Esophagus muscularis mucosa (tissue), 4 donors: Measurements from ENCODE around the gene OR5A1. TPM values are rescaled to one million over a fixed set of nuclear protein-coding genes. Genes with fewer than 3 reads are reported as not detected.
"Not testable (repeated sequence)": the region's sequence is repeated elsewhere in the genome, so short reads cannot be mapped to it uniquely, and the experiment has no call there.

ENCODE experiments used
- DNase-seq: peaks from one replicate; pipeline ENCODE4 v3.0.0-alpha.2; 2017; ENCODE audit errors: extremely low spot score
- H3K27ac ChIP-seq, 4 donors: fragments of 200-600 bp; sonication (generic); replicated peaks in 1 of 4; 1 replicate in 3 of 4; 2 replicates in 1 of 4; pipeline ENCODE4 v1.5.1; 2016 to 2019; ENCODE audit warnings: mild to moderate bottlenecking in 1 of 4
- H3K27me3 ChIP-seq, 4 donors: fragments of 200-600 bp; sonication (generic); one replicate each; pipeline versions ENCODE4 v1.5.1 to v1.6.0; 2016 to 2019
- H3K36me3 ChIP-seq, 4 donors: fragments of 200-600 bp; sonication (generic); one replicate each; pipeline ENCODE4 v1.5.1; 2016 to 2019
- H3K4me1 ChIP-seq, 4 donors: fragments of 200-600 bp; sonication (generic); one replicate each; pipeline ENCODE4 v1.5.1; 2016 to 2019
- H3K4me3 ChIP-seq, 4 donors: fragments of 200-600 bp; sonication (generic); 1 replicate in 2 of 4; 2 replicates in 2 of 4; pipeline ENCODE4 v1.5.1; 2016 to 2019; ENCODE audit warnings: mild to moderate bottlenecking in 4 of 4, moderate library complexity in 1 of 4
- H3K9me3 ChIP-seq, 4 donors: fragments of 200-600 bp; sonication (generic); 1 replicate in 3 of 4; 2 replicates in 1 of 4; pipeline ENCODE4 v1.5.1; 2016 to 2019
- EP300 ChIP-seq: sonication (generic); formaldehyde crosslinking; IDR thresholded peaks from one replicate; pipeline ENCODE4 v1.6.1; 2017; ENCODE audit warnings: antibody characterized with exemption
- POLR2A ChIP-seq: fragments of 450-650 bp; IDR thresholded peaks from one replicate; pipeline ENCODE4 v1.6.1; 2017; ENCODE audit warnings: antibody characterized with exemption, moderate library complexity, mild to moderate bottlenecking, low read depth
- POLR2AphosphoS5 ChIP-seq, 2 donors: sonication (generic); formaldehyde crosslinking; IDR thresholded peaks; one replicate each; pipeline ENCODE4 v1.6.1; 2017; ENCODE audit warnings: antibody characterized with exemption in 2 of 2
- WGBS: methylation state at CpG from one replicate; pipeline ENCODE4 v1.1.5; 2018; 5-methylcytosine and 5-hydroxymethylcytosine counted together
- intact Hi-C: fragments of 100-400 bp; cut with DNase I; formaldehyde crosslinking; loops from one replicate; pipeline ENCODE4 v1.15.1; 2023
- total RNA-seq, 4 donors: library from RNA; depleted of rRNA; stranded (reverse); fragments of >200 nt; gene quantifications; one replicate each; pipeline versions ENCODE4 v1.1.0 to v1.2.1, GENCODE V29; 2016
- TF ChIP-seq, protein P1 (sequence below), 3 experiments: fragments of 200-600 bp in 2 of 3; fragments of 450-650 bp in 1 of 3; sonication (generic) in 2 of 3; IDR thresholded peaks; one replicate each; pipeline ENCODE4 v1.5.1; 2017 to 2019; ENCODE audit warnings: antibody characterized with exemption in 3 of 3, mild to moderate bottlenecking in 2 of 3, moderate library complexity in 1 of 3

Gene OR5A1
- total RNA-seq, 4 donors from 2014 or later, result not detected

DNA sequence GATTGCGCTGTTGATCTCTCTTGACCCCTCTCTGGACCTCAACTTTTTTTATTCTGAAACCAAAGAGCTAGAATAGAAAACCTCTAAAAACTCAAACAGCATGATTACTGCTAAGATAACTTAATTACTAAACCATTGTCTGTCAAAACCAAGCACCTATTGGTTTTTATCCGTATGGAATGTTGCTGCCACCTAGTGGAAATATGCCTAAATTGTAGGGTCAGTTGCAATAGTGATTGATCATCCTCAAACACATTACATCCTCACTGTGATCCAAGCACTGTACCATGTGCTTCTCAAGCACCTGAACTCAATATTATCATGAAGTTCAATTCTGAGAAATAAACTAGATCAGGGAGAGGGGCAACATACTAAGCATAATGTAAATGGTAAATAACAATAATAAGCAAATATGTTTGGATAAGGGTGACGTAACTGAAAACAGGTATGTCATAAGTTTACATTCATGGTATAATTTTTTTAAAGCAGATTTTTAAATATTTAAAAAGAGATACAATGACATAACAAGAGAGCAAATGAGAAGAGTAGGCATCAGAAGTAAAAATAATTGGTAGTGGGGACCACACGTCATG, 6.2 kb upstream of the OR5A1 start:
- H3K9me3 ChIP-seq, result no peaks in the 10 kb centered on the region
- H3K27me3 ChIP-seq, result no peaks in the 10 kb centered on the region
- TF ChIP-seq, protein P1, sequence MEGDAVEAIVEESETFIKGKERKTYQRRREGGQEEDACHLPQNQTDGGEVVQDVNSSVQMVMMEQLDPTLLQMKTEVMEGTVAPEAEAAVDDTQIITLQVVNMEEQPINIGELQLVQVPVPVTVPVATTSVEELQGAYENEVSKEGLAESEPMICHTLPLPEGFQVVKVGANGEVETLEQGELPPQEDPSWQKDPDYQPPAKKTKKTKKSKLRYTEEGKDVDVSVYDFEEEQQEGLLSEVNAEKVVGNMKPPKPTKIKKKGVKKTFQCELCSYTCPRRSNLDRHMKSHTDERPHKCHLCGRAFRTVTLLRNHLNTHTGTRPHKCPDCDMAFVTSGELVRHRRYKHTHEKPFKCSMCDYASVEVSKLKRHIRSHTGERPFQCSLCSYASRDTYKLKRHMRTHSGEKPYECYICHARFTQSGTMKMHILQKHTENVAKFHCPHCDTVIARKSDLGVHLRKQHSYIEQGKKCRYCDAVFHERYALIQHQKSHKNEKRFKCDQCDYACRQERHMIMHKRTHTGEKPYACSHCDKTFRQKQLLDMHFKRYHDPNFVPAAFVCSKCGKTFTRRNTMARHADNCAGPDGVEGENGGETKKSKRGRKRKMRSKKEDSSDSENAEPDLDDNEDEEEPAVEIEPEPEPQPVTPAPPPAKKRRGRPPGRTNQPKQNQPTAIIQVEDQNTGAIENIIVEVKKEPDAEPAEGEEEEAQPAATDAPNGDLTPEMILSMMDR (IDR thresholded peaks at IDR 0.05), result peak; percentile 28 to 56 (median 35)
- TF ChIP-seq EP300, result no peak
- TF ChIP-seq POLR2A, result no peak
- TF ChIP-seq POLR2AphosphoS5 (IDR thresholded peaks at IDR 0.05), result no peak
- intact Hi-C loops, result loop anchor here (10.0 kb wide), 2 partner anchors 225 to 255 kb away; partner anchors contain the start of gene DTX4
- DNase-seq, result no peak
- H3K4me1 ChIP-seq, result no peaks in the 10 kb centered on the region
- H3K36me3 ChIP-seq, result no peaks in the 10 kb centered on the region
- no peak overlapping the region for H3K27ac ChIP-seq
- WGBS, result 62% methylated on average over 4 of the region's 4 CpGs
- H3K4me3 ChIP-seq, result no peak overlapping the region

DNA sequence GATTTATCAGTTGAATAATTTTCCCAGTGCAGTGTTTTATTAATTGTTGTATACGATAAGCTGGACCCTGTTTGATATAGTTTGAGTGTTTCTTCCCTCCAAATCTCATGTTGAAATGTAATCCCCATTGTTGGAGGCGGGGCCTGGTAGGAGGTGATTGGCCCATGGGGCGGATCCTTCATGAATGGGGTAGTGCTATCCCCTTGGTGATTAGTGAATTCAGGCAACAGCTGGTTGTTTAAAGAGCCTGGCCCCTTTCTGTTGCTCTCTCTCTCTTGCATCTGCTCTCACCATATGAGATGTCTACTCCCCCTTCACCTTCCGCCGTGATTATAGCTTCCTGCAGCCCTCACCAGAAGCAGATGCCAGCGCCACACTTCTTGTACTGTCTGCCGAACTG, 1.5 kb downstream of the OR5A1 start:
- intact Hi-C loops, result loop anchor here (10.0 kb wide), 2 partner anchors 233 to 263 kb away; partner anchors contain the start of gene DTX4
- H3K4me1 ChIP-seq, result no peaks in the 10 kb centered on the region

DNA sequence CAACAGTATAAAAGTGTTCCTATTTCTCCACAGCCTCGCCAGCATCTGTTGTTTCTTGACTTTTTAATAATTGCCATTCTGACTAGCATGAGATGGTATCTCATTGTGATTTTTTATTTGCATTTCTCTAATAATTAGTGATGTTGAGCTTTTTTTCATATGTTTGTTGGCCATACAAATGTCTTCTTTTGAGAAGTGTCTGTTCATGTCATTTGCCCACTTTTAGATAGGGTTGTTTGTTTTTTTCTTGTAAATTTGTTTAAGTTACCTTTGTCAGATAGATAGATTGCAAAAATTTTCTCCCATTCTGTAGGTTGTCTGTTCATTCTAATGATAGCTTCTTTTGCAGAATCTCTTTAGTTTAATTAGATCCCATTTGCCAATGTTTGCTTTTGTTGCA, 9.4 kb downstream of the OR5A1 start:
- peaks cover 0 to 12% (median 0%) of the 10 kb centered on the region in 4 donors for H3K9me3 ChIP-seq
- H3K4me3 ChIP-seq, H3K4me1 ChIP-seq, H3K27ac ChIP-seq, intact Hi-C loops, H3K36me3 ChIP-seq, H3K27me3 ChIP-seq, DNase-seq: not testable (repeated sequence)
- WGBS, result 83% methylated on average over 1 of the region's 1 CpG

More for the DNA sequence above, 1.5 kb downstream of the OR5A1 start:
- no peaks in the 10 kb centered on the region for H3K36me3 ChIP-seq
- no peak for DNase-seq
- H3K27me3 ChIP-seq, result no peaks in the 10 kb centered on the region
- no peak overlapping the region for H3K27ac ChIP-seq
- TF ChIP-seq, protein P1 (IDR thresholded peaks at IDR 0.05), result no peak
- TF ChIP-seq POLR2A, result no peak
- TF ChIP-seq POLR2AphosphoS5 (IDR thresholded peaks at IDR 0.05), result no peak
- no peak for TF ChIP-seq EP300
- H3K4me3 ChIP-seq, result no peak overlapping the region
- WGBS, result 83% methylated on average over 7 of the region's 7 CpGs
- no peaks in the 10 kb centered on the region for H3K9me3 ChIP-seq

DNA sequence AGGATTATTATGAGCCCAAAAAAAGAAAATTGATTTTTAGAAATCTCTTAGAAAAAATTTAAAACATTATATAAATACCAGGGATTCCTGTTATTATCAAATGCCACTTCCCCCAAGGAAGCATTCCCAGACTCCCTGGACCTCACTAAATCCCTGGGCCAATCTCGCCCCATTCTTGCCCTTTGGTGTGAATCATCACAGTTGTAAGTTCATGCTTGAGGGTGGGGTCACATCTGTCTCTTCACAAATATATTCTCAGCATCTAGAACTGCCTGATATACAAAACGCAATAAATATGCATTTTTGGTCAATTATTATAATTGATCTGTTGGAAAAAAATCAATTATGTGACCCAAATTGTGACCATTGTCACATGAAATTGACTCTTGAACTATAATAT, 12.2 kb downstream of the OR5A1 start:
- Histone ChIP-seq H3K9me3 (peaks cover 0 to 12% (median 0%) of the 10 kb centered on the region in 4 donors), H3K4me1 (no peaks in the 10 kb centered on the region), H3K36me3 (no peaks in the 10 kb centered on the region), H3K4me3 (no peak overlapping the region), H3K27ac (no peak overlapping the region), H3K27me3 (no peaks in the 10 kb centered on the region)
- TF ChIP-seq POLR2A (no peak), EP300 (no peak), POLR2AphosphoS5 (IDR thresholded peaks at IDR 0.05) (no peak)
- TF ChIP-seq, protein P1 (IDR thresholded peaks at IDR 0.05), result no peak
- WGBS, result 76% methylated on average over 2 of the region's 2 CpGs
- DNase-seq, result no peak
- intact Hi-C loops, result no loop called here

DNA sequence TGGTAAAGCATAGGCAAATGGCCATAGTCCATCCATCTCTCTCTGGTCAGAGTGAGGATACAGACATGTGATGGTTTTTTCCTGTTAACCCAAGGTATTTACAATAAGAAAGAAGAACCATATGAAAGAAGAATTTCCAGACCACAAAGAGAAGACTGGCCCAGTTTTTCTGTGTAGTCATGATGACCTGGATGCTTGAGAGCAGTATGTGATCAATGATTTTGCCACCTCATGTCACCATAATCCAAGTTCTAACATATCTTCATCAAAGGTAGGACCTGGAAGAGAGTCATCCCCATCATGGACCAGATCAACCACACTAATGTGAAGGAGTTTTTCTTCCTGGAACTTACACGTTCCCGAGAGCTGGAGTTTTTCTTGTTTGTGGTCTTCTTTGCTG, 20.4 kb downstream of the OR5A1 start, which contains the start of gene OR4D6:
TSS of gene OR4D6 (plus strand) at position 301 of the 400 bp plus-strand sequence. CDS start at position 301, 0 bp downstream.
- H3K4me3 ChIP-seq, result no peak within 1 kb of the TSS
- no peak for DNase-seq
- no peaks in the 10 kb centered on the region for H3K27me3 ChIP-seq
- intact Hi-C loops, result no loop called here
- no peaks in the 10 kb centered on the region for H3K9me3 ChIP-seq
- 95% methylated on average over 2 of the region's 2 CpGs for WGBS
- H3K4me1 ChIP-seq, result no peaks in the 10 kb centered on the region
- H3K27ac ChIP-seq, result no peak within 1 kb of the TSS
- no peaks in the 10 kb centered on the region for H3K36me3 ChIP-seq
- no peak for TF ChIP-seq POLR2AphosphoS5 (IDR thresholded peaks at IDR 0.05)
- no peak for TF ChIP-seq POLR2A
- TF ChIP-seq, protein P1 (IDR thresholded peaks at IDR 0.05), result no peak
- TF ChIP-seq EP300, result no peak
